Activated naive CD4-positive, alpha-beta T cell treated with anti-CD3 and anti-CD28 coated beads, Interleukin-2, amount 10 ng/mL, durations not matched to agents 5 hours and 36 hours (primary cell): ENCODE results near the gene TIA1. TPM values are rescaled to one million over a fixed set of nuclear protein-coding genes. Genes with fewer than 3 reads are reported as not detected.

Experiments
- microRNA-seq: library from miRNA; unstranded; fragments of <30 nt; microRNA quantifications from one replicate; pipeline ENCODE4 v1.2.0, GENCODE V29; 2022; ENCODE audit warnings: borderline microRNAs expressed, borderline replicate concordance
- total RNA-seq, 2 experiments: library from RNA; stranded (reverse); gene quantifications; one replicate each; pipeline ENCODE4 v1.2.3, GENCODE V29; 2021

The TIA1 gene, protein sequence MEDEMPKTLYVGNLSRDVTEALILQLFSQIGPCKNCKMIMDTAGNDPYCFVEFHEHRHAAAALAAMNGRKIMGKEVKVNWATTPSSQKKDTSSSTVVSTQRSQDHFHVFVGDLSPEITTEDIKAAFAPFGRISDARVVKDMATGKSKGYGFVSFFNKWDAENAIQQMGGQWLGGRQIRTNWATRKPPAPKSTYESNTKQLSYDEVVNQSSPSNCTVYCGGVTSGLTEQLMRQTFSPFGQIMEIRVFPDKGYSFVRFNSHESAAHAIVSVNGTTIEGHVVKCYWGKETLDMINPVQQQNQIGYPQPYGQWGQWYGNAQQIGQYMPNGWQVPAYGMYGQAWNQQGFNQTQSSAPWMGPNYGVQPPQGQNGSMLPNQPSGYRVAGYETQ
- 100 to 1,000 TPM; 139 to 147 TPM for total RNA-seq

DNA sequence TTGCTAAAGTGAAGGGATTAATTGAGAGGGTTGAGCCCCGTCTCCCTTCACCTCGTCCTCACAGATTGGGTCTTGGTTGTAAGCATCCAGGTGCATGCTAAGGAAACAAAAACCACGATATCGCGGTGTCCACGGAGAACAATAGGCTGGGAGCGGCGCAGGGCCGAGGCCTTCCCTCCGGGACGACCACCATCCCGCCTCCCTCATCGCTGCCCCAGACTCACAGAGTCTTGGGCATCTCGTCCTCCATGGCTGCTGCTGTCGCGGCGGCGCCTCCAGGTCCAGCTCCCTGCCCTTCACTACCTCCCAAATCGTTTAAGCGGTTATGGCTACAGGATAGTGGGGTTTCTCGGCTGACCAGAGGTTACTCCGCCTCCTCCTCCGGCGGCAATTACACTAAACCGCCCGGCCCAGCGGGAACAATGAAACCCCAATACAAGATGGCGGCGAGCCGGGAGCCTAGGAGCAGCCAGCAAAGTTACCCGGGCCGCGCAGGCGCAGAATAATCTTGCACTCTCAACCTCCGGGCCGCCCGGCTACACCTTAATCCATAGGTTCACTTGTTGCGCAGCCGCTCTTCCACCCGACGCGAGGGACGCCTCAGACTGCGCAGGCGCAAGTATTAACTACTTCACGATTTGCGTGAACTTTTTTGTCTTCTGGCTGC is at the start of gene TIA1:
TSS of gene TIA1 (minus strand) at position 448 of the 667 bp plus-strand sequence. CDS start at position 250, 198 bp downstream.

DNA sequence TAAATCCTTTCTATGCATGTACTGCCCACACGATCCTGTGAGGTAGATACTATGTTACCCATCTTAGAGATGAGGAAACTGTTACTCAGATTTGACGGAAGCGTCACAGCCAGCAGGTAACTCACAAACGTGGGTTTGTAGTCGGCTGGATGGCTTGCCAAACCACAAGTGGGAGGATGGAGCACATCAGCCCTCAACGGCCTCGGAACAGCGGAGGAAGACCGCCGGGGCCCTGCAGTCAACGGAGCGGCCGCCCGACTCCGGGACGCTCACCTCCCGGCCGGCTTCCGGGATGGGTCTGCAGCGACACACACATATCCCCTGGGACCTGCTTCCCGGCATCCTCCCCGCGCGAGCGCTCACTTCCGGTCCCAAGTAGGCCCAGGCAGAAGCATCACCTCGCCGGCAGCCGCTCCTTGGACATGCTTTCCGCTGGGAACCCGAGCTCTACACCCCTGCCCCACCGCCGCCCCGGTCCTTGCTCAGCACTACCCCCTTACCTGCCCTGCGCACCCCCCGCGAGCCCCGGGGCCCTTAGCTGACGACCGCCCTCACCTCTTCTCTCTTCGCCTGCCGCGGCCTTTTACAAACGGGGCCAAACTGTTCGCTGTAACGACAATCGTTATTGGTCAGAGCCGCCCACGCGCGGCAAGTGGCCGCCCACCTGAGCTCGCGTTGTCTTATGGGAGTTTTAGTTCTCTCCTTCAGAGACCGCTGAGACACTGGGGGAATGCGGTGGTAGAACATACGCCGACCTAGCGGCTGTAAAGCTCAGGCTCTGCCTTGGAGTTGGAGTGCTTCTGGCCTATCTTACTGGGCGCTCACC is 57.8 kb downstream of the TIA1 start, which contains the start of gene C2orf42:
TSS of gene C2orf42 (minus strand) at position 602 of the 826 bp plus-strand sequence. CDS start 9,034 bp downstream, outside the sequence.

Small RNAs within 50 kb of the gene (microRNA-seq; reads per million reads assigned to microRNA genes)
- not detected for gene MIR1285-2

Other genes starting within 250 kb of the TIA1 start
- 100 to 1,000 TPM; 522 to 525 TPM for gene PCBP1, start 161.2 kb downstream of the TIA1 start, total RNA-seq
- gene C2orf42, start 57.6 kb downstream of the TIA1 start, total RNA-seq = 10 to 100 TPM; 24.8 to 29.7 TPM
- gene PCYOX1, start 9.5 kb upstream of the TIA1 start, total RNA-seq = 10 to 100 TPM; 17.3 to 20.7 TPM
- gene SNRPG, start 45.1 kb upstream of the TIA1 start, total RNA-seq = 100 to 1,000 TPM; 257 to 262 TPM
- 10 to 100 TPM; 33.5 to 36.9 TPM for gene FAM136A, start 53.4 kb upstream of the TIA1 start, total RNA-seq